GM12872 (cell line): ENCODE results near the gene PTPRM.
A peak's percentile ranks its signal among the peaks of the same experiment; 100 is the strongest.

Experiments used
- CTCF ChIP-seq: IDR thresholded peaks from 3 replicates; pipeline ENCODE4 v1.5.1; 2011; ENCODE audit warnings: low read depth, mild to moderate bottlenecking, low read length, moderate library complexity; ENCODE audit not compliant: insufficient read depth

The PTPRM gene

GRCh38 chr18:8450013-8450412, 882.9 kb downstream of the PTPRM start:
- TF ChIP-seq CTCF = peak; percentile 75

- TF ChIP-seq CTCF = no peak
Observed at GRCh38 chr18:8450898-8451665, 884.0 kb downstream of the PTPRM start.

GRCh38 chr18:8453528-8453927, 886.4 kb downstream of the PTPRM start:
- no peak for TF ChIP-seq CTCF

- TF ChIP-seq CTCF = no peak
Observed at GRCh38 chr18:8454136-8454535, 887.0 kb downstream of the PTPRM start.

GRCh38 chr18:8455661-8456614, 888.8 kb downstream of the PTPRM start:
- TF ChIP-seq CTCF = no peak
